Endothelial cell of umbilical vein (primary cell): Measurements from ENCODE around the gene THOP1. TPM values are rescaled to one million over a fixed set of nuclear protein-coding genes. Genes with fewer than 3 reads are reported as not detected.

Source experiments
- BruUV-seq: library from RNA; stranded (reverse); fragments of 400-500 nt; replicated peaks from 2 replicates; lab custom pipeline; 2021; lab: Mats Ljungman, UMichigan
- CTCF ChIA-PET: fragments of 300-600, 350-600 bp; sonication (Branson Sonifier 250); formaldehyde crosslinking; loops from one replicate; lab custom pipeline; 2021; ENCODE audit warnings: antibody characterized with exemption, inconsistent platforms; lab: Charles Lee
- POLR2A ChIA-PET: fragments of 300-600, 350-600 bp; sonication (Branson Sonifier 250); formaldehyde crosslinking; loops from one replicate; lab custom pipeline; 2021; ENCODE audit warnings: antibody characterized with exemption, inconsistent platforms; lab: Charles Lee
- DNase-seq: peaks from one replicate; pipeline ENCODE4 v3.0.0-alpha.2; 2011; ENCODE audit warnings: low read depth, low spot score
- FAIRE-seq: peaks from 2 replicates; lab custom pipeline; 2011; peaks lifted over from hg19 to GRCh38; lab: Jason Lieb, UNC
- H2AFZ ChIP-seq: 2 replicates; pipeline ENCODE4 v1.6.0; 2012; ENCODE audit warnings: low read depth, low read length, control low read depth, inconsistent platforms
- H3K27ac ChIP-seq: 2 replicates; pipeline ENCODE4 v1.5.1; 2011; ENCODE audit warnings: low read depth, mild to moderate bottlenecking, control low read depth, low read length, moderate library complexity; ENCODE audit not compliant: insufficient read depth
- H3K27me3 ChIP-seq, 2 experiments: 2 replicates each; pipeline versions ENCODE4 v1.6.0 to v1.6.1; 2011; ENCODE audit warnings: low read length in 2 of 2, mixed read lengths in 1 of 2; ENCODE audit not compliant: control insufficient read depth in 2 of 2, insufficient read depth in 2 of 2
- H3K36me3 ChIP-seq, 2 experiments: 2 replicates in 1 of 2; 3 replicates in 1 of 2; pipeline ENCODE4 v1.5.1; 2011; ENCODE audit warnings: low read length in 2 of 2, mild to moderate bottlenecking in 1 of 2, moderate library complexity in 1 of 2; ENCODE audit not compliant: control insufficient read depth in 2 of 2, insufficient read depth in 2 of 2; ENCODE audit errors: extremely low read depth in 1 of 2
- H3K4me1 ChIP-seq: 3 replicates; pipeline ENCODE4 v1.5.1; 2011; ENCODE audit warnings: mild to moderate bottlenecking, low read length; ENCODE audit not compliant: control insufficient read depth, insufficient read depth; ENCODE audit errors: extremely low read depth
- H3K4me2 ChIP-seq: 2 replicates; pipeline ENCODE4 v1.6.1; 2011; ENCODE audit warnings: low read length, control low read depth, mixed read lengths; ENCODE audit not compliant: insufficient read depth
- H3K4me3 ChIP-seq, 3 experiments: fragments of 200-600 bp in 1 of 3; sonication (generic), shearing (Covaris generic) in 1 of 3; replicated peaks in 1 of 3; 2 replicates each; pipeline ENCODE4 v1.5.1; 2011 to 2016; ENCODE audit warnings: control low read depth in 3 of 3, low read length in 3 of 3, mild to moderate bottlenecking in 2 of 3, inconsistent platforms in 1 of 3, low read depth in 1 of 3, moderate library complexity in 1 of 3; ENCODE audit not compliant: insufficient read depth in 1 of 3
- H3K79me2 ChIP-seq: 2 replicates; pipeline ENCODE4 v1.6.0; 2012; ENCODE audit warnings: low read length, inconsistent platforms; ENCODE audit not compliant: control insufficient read depth, insufficient read depth
- H3K9ac ChIP-seq: replicated peaks from 2 replicates; pipeline ENCODE3; 2011; ENCODE audit warnings: low read length, control low read depth; ENCODE audit not compliant: insufficient read depth; ENCODE audit errors: extremely low read depth
- H3K9me1 ChIP-seq: replicated peaks from 3 replicates; pipeline ENCODE4 v1.6.0; 2011; ENCODE audit warnings: mild to moderate bottlenecking, low read length; ENCODE audit not compliant: control insufficient read depth, insufficient read depth; ENCODE audit errors: extremely low read depth
- H3K9me3 ChIP-seq: replicated peaks from 2 replicates; pipeline ENCODE4 v1.5.1; 2012; ENCODE audit warnings: low read length, inconsistent platforms; ENCODE audit not compliant: control insufficient read depth, insufficient read depth
- H4K20me1 ChIP-seq: replicated peaks from 2 replicates; pipeline ENCODE3; 2011; ENCODE audit warnings: mild to moderate bottlenecking, low read length; ENCODE audit not compliant: control insufficient read depth, insufficient read depth; ENCODE audit errors: extremely low read depth
- EZH2 ChIP-seq: IDR thresholded peaks from 2 replicates; pipeline ENCODE4 v1.6.1; 2012; ENCODE audit warnings: borderline replicate concordance, low read depth, mild to moderate bottlenecking, moderate library complexity, low read length, inconsistent platforms; ENCODE audit not compliant: severe bottlenecking
- FOS ChIP-seq: IDR thresholded peaks from 2 replicates; pipeline ENCODE4 v1.6.1; 2011; ENCODE audit warnings: mild to moderate bottlenecking, low read length, moderate library complexity, borderline replicate concordance; ENCODE audit not compliant: insufficient read depth
- GATA2 ChIP-seq: IDR thresholded peaks from 2 replicates; pipeline ENCODE4 v1.7.0; 2011; ENCODE audit warnings: low read depth, mild to moderate bottlenecking, moderate library complexity, mixed read lengths, low read length; ENCODE audit not compliant: insufficient read length, insufficient read depth
- JUN ChIP-seq: IDR thresholded peaks from 2 replicates; pipeline ENCODE4 v1.6.1; 2011; ENCODE audit warnings: borderline replicate concordance, low read depth; ENCODE audit not compliant: insufficient read length, insufficient read depth
- MYC ChIP-seq: IDR thresholded peaks from one replicate; pipeline ENCODE4 v1.6.1; 2011; ENCODE audit warnings: mild to moderate bottlenecking, low read depth, low read length
- POLR2A ChIP-seq: IDR thresholded peaks from 2 replicates; pipeline ENCODE4 v1.6.1; 2012; ENCODE audit warnings: low read depth, mild to moderate bottlenecking, control low read depth, low read length
- POLR2AphosphoS5 ChIP-seq: IDR thresholded peaks from 2 replicates; pipeline ENCODE4 v1.6.1; 2012; ENCODE audit warnings: low read depth, mild to moderate bottlenecking, control low read depth, low read length, moderate library complexity; ENCODE audit not compliant: insufficient read depth
- dilution Hi-C: fragments of 300-500 bp; cut with MboI; formaldehyde crosslinking; loops from one replicate; pipeline ENCODE4 v1.15.0; 2019; ENCODE audit warnings: low sequenced_read_pairs; ENCODE audit not compliant: extremely low pct_ligation_motif_present
- intact Hi-C: fragments of 100-400 bp; cut with micrococcal nuclease; formaldehyde crosslinking; loops from one replicate; pipeline ENCODE4 v1.10.0; 2022
- polyA plus RNA-seq, 4 experiments: library from polyadenylated mRNA; depleted of rRNA in 3 of 4; stranded (reverse) in 3 of 4; unstranded in 1 of 4; fragments of >200 nt; gene quantifications; 2 replicates each; pipeline versions ENCODE4 v1.2.1 to v1.2.3, GENCODE V29; 2011 to 2012; ENCODE audit warnings: missing spikeins in 1 of 4
- total RNA-seq: library from RNA; stranded (reverse); gene quantifications from 2 replicates; pipeline ENCODE4 v1.2.3, GENCODE V29; 2021
- TF ChIP-seq, protein P1 (sequence below): IDR thresholded peaks from 2 replicates; pipeline ENCODE4 v1.6.1; 2011; ENCODE audit not compliant: insufficient read depth, insufficient read length
- TF ChIP-seq, protein P2 (sequence below), 2 donors: IDR thresholded peaks; 1 replicate in 1 of 2; 2 replicates in 1 of 2; pipeline ENCODE4 v1.5.1; 2011; ENCODE audit warnings: low read length in 2 of 2, mild to moderate bottlenecking in 2 of 2, moderate library complexity in 2 of 2, control low read depth in 1 of 2, inconsistent platforms in 1 of 2, low read depth in 1 of 2; ENCODE audit not compliant: insufficient read depth in 1 of 2; ENCODE audit errors: extremely low read depth in 1 of 2

Gene THOP1
- total and polyA plus RNA-seq, 2 donors (not counting 3 experiments of a cell fraction or from before 2014, with no cell fraction given) = 88.0 to 115 TPM

DNA sequence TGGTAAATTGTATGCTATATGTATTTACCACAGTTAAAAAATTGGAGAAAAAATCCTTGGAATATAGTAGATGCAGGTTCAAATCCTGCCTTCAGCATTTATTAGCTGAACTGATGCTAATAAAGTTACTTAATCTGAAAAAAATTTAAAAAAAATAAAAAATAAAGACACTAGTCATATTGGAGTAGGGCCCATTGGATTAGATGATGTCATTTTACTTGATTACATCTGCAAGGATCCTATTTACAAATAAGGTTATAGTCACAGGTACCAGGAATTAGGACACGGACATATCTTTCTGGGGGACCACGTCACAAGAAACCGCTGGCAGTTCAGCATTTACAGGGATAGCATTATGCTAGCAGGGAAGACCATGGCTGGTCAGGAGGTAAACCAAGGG, 62.2 kb downstream of the THOP1 start:
- no peak for TF ChIP-seq POLR2AphosphoS5
- no peak for TF ChIP-seq MYC
- TF ChIP-seq JUN = no peak
- TF ChIP-seq GATA2 = no peak
- TF ChIP-seq, protein P1, sequence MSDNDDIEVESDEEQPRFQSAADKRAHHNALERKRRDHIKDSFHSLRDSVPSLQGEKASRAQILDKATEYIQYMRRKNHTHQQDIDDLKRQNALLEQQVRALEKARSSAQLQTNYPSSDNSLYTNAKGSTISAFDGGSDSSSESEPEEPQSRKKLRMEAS = no peak
- no peak for TF ChIP-seq EZH2
- TF ChIP-seq, protein P2, sequence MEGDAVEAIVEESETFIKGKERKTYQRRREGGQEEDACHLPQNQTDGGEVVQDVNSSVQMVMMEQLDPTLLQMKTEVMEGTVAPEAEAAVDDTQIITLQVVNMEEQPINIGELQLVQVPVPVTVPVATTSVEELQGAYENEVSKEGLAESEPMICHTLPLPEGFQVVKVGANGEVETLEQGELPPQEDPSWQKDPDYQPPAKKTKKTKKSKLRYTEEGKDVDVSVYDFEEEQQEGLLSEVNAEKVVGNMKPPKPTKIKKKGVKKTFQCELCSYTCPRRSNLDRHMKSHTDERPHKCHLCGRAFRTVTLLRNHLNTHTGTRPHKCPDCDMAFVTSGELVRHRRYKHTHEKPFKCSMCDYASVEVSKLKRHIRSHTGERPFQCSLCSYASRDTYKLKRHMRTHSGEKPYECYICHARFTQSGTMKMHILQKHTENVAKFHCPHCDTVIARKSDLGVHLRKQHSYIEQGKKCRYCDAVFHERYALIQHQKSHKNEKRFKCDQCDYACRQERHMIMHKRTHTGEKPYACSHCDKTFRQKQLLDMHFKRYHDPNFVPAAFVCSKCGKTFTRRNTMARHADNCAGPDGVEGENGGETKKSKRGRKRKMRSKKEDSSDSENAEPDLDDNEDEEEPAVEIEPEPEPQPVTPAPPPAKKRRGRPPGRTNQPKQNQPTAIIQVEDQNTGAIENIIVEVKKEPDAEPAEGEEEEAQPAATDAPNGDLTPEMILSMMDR (IDR thresholded peaks at IDR 0.05; ENCODE audit: extremely low read depth in 1 of 2, insufficient read depth in 1 of 2, low read depth in 1 of 2, low read length in 2 of 2) = no peak
- TF ChIP-seq POLR2A = no peak
- no peak for TF ChIP-seq FOS
- Histone ChIP-seq H3K27me3 (no peaks in the 10 kb centered on the region), H3K79me2 (peaks cover 16% of the 10 kb centered on the region), H3K4me2 (no peak overlapping the region), H3K27ac (no peak overlapping the region), H3K9ac (no peak overlapping the region), H2AFZ (no peak overlapping the region), H3K4me1 (peaks cover 9% of the 10 kb centered on the region), H3K36me3 (peaks cover 8 to 10% of the 10 kb centered on the region in 2 experiments), H4K20me1 (no peaks in the 10 kb centered on the region), H3K4me3 (no peak overlapping the region), H3K9me3 (peaks cover 2% of the 10 kb centered on the region), H3K9me1 (no peaks in the 10 kb centered on the region)
- no TSS peak for BruUV-seq
- no peak for FAIRE-seq
- intact Hi-C loops = no loop called here
- no peak for DNase-seq
- POLR2A ChIA-PET = no interaction called here
- dilution Hi-C loops = no loop called here
- CTCF ChIA-PET = no interaction called here
